Effector memory CD8-positive, alpha-beta T cell (primary cell): ENCODE data around the gene TUT1.
"Not testable (repeated sequence)": the region's sequence is repeated elsewhere in the genome, so short reads cannot be mapped to it uniquely, and the experiment has no call there.

Experiments used
- ATAC-seq: fragments of 150-1000 bp; cut with Tn5 transposase; replicated peaks from 2 replicates; pipeline ENCODE4 v1.10.0; 2021; ENCODE audit warnings: mild to moderate bottlenecking, moderate library complexity
- DNase-seq, 3 experiments: peaks; one replicate each; pipeline ENCODE4 v3.0.0; 2021
- H3K27ac Mint-ChIP-seq, 2 donors: one replicate each; pipeline ENCODE4 v1.8.0; 2022; ENCODE audit warnings: mild to moderate bottlenecking in 2 of 2, mixed read lengths in 2 of 2, moderate library complexity in 2 of 2
- H3K27me3 Mint-ChIP-seq, 2 donors: one replicate each; pipeline ENCODE4 v1.8.0; 2022; ENCODE audit warnings: mixed read lengths in 2 of 2
- H3K36me3 Mint-ChIP-seq: one replicate; pipeline ENCODE4 v1.8.0; 2022; ENCODE audit warnings: mild to moderate bottlenecking, moderate library complexity, mixed read lengths; ENCODE audit not compliant: insufficient read depth
- H3K4me1 Mint-ChIP-seq, 2 donors: one replicate each; pipeline ENCODE4 v1.8.0; 2022; ENCODE audit warnings: low read depth in 2 of 2, mixed read lengths in 2 of 2
- H3K4me3 Mint-ChIP-seq, 2 donors: one replicate each; pipeline ENCODE4 v1.8.0; 2022; ENCODE audit warnings: mild to moderate bottlenecking in 2 of 2, mixed read lengths in 2 of 2, moderate library complexity in 2 of 2
- H3K9me3 Mint-ChIP-seq, 2 donors: one replicate each; pipeline ENCODE4 v1.8.0; 2022; ENCODE audit warnings: mixed read lengths in 2 of 2

The TUT1 gene

DNA sequence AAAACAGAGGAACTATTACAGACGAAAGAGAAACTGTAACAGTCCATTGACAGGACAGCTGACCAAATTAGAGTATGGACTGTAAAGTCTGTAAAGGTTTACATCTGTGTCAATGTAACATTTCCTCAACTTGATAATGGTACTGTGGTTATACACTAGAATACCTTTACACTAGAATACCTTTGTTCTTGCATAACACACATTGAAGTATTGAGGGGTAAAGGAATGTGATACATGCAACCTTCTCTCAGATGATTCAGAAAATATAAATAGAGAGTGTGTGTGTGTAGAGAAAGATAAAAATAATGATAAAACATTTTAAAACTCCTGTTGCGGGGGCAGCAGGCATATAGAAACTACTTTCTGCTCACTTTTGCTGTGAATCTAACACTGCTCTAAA is 12.1 kb downstream of the TUT1 start:
- ATAC-seq (no peak), DNase-seq (no peak)
- Mint-ChIP-seq H3K27ac (no peak overlapping the region), H3K9me3 (no peaks in the 10 kb centered on the region), H3K4me3 (no peak overlapping the region), H3K36me3 (peaks cover 38% of the 10 kb centered on the region), H3K27me3 (no peaks in the 10 kb centered on the region), H3K4me1 (peaks cover 13 to 16% of the 10 kb centered on the region in 2 donors)

DNA sequence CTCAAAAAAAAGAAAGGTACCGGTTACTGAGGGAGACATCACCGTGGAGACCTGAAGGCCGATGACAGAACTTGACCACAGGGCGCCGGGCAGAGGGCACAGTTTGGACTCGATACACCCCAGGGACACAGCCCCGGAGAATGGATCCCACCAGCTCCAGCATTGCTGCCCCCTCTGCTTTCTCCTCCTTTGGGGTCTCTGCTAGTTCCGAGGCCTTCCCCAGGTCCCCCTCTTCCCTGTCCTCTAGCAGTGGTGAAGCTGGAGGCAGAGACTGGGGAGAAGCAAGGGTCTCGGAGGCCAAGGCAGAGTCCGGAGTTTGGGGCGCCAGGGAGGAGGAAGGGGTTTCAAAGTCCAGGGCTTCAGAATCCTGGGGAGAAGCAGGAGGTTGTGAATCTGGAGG is 12.8 kb downstream of the TUT1 start:
- H3K36me3 Mint-ChIP-seq, result peaks cover 43% of the 10 kb centered on the region
- H3K27me3 Mint-ChIP-seq, result no peaks in the 10 kb centered on the region
- H3K4me1 Mint-ChIP-seq, result peaks cover 17 to 18% of the 10 kb centered on the region in 2 donors
- ATAC-seq, result no peak
- H3K9me3 Mint-ChIP-seq, result no peaks in the 10 kb centered on the region
- H3K27ac Mint-ChIP-seq, result no peak overlapping the region
- no peak overlapping the region for H3K4me3 Mint-ChIP-seq
- no peak for DNase-seq

GRCh38 chr11:62577046-62577714 is 14.1 kb downstream of the TUT1 start:
- Mint-ChIP-seq H3K36me3 (peaks cover 57% of the 10 kb centered on the region), H3K4me1 (peaks cover 31 to 32% of the 10 kb centered on the region in 2 donors), H3K27me3 (no peaks in the 10 kb centered on the region), H3K9me3 (no peaks in the 10 kb centered on the region), H3K4me3 (no peak overlapping the region), H3K27ac (no peak overlapping the region)
- DNase-seq (no peak), ATAC-seq (no peak)

DNA sequence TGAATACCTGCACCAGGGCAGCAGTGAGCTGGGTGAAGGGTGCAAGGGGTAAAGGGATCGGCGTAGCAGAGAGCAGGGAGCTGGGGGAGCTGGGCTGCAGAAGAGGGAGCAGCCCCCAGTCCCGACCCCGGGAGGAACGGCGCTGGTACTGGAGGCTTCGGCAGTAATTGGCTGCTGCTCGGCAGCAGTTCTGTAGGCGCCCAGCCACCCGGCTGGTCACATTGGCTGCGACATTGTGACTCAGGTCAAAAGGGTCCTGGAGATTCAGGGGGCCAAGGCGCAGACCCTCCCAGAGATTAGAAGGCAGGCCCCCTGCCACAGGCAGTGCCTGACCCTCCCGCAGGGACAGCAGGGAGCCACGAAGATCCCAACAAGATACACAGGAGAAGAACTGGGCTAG is 15.5 kb downstream of the TUT1 start:
- H3K27me3 Mint-ChIP-seq, result no peaks in the 10 kb centered on the region
- peaks cover 67% of the 10 kb centered on the region for H3K36me3 Mint-ChIP-seq
- H3K4me3 Mint-ChIP-seq, result peak overlapping the region; percentile 95 to 99
- no peaks in the 10 kb centered on the region for H3K9me3 Mint-ChIP-seq
- peaks cover 40 to 44% of the 10 kb centered on the region in 2 donors for H3K4me1 Mint-ChIP-seq
- no peak for ATAC-seq
- DNase-seq, result no peak
- peak overlapping the region; percentile 59 to 81 for H3K27ac Mint-ChIP-seq

DNA sequence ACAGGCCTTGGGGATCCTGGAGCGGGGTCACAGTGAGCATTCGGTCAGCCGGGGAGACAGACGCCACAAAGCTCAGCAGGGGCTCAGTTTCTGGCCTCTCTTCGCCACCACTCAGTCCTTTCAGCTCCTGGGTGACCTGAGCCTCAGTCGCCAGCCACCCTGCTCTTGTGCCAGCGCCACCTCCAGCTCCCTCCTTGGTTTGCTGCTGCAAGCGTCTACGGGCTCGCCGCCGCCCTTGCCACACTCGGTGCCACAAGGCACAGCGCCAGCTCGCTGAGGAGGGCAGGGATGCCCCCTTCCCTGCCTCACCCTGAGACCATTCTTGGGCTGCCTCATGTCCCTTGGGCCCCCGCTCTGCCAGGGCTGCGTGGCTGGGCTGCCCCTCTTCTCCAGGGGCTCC is 16.2 kb downstream of the TUT1 start:
- Mint-ChIP-seq H3K9me3 (no peaks in the 10 kb centered on the region), H3K36me3 (peaks cover 69% of the 10 kb centered on the region)

DNA sequence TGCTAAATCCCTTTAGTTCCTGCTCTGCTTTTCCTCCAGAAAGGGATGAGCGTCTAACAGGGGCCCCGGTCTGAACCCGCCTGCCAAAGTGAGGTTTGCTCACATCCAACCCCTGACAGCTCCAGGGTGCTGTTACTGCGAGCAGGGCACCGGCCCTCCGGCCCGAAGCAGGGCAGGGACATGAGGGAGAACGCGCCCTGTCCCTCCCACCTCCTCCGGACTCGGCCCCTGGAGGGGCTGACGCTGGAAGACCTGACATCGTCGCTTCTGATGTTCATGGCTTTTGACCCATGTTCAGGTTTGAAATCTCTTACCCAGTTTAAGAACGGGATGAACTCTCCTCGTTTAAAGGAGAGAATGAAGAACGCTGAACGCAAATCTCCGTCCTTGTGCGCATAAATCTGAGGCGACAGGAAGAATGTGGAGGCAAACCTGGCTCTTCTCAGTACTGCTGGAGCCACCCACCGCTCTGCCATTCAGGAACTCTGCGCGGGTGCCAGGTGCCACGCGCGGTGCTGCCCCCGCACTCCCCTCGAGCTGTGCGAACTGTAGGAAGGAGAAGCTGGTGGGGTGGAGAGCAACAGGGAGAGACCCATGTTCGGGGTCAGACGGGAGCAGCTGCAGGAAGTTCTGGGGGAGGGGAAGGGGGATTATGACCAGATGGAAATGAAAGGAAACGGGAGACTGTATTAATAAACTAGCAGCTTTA is 16.8 kb downstream of the TUT1 start:
- H3K27me3 Mint-ChIP-seq, result no peaks in the 10 kb centered on the region
- H3K4me3 Mint-ChIP-seq, result peak overlapping the region; percentile 95 to 99
- H3K9me3 Mint-ChIP-seq, result no peaks in the 10 kb centered on the region
- ATAC-seq (peak; percentile 7), DNase-seq (no peak)
- H3K27ac Mint-ChIP-seq, result peak overlapping the region; percentile 96 to 97
- H3K36me3 Mint-ChIP-seq, result peaks cover 75% of the 10 kb centered on the region
- H3K4me1 Mint-ChIP-seq, result peaks cover 45 to 48% of the 10 kb centered on the region in 2 donors

More for the DNA sequence above, 16.2 kb downstream of the TUT1 start:
- ATAC-seq (no peak), DNase-seq (no peak)
- Mint-ChIP-seq H3K4me3 (peak overlapping the region; percentile 95 to 99), H3K4me1 (peaks cover 43 to 46% of the 10 kb centered on the region in 2 donors), H3K27ac (peak overlapping the region; percentile 96 to 97), H3K27me3 (no peaks in the 10 kb centered on the region)

DNA sequence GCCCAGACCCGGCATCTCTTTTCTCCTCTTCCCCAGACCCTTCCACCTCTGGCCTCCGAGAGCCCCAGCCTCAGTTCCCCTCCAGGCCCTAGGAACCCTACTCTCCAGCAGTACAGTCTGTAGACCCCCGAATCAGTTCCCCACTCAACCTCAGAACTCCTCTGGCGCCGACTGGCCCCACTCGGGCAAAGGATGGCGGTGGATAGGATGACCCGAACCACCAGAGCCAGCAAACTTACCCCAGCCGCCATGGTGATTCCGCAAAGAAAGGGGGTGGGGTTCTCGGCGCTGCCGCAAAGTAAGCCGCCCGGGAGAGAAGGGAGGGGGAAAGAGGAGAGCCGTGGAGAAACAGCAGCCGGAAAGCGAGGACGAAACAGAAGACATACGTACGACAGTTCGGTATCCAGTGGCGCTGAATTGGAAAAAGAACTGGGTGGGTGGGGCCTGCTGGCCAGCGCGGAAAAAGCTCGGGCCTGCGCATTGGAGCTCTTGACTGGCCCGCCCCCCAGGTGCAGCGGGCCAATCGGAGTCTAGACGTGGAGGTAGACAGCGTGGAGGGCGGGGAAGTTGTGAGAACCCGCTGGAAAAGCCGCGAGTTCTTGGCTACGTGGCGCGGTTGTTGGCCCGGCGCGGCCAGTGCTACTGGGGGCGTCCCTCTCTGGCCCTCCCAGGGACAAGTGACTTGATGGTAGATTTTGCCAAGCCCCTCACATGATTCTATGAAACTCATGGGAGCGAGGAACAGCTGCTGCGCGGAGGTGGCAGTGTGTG is 17.5 kb downstream of the TUT1 start, which contains the start of gene EEF1G:
Gene EEF1G, minus strand, starts transcription at position 300 of the 771 bp plus-strand sequence. Its CDS starts 49 bp downstream, at position 251.
- ATAC-seq (peak; percentile 91), DNase-seq (peak; percentile 96 to 97 (median 97))
- peak within 1 kb of the TSS; percentile 95 to 99 for H3K4me3 Mint-ChIP-seq
- peaks cover 45 to 48% of the 10 kb centered on the region in 2 donors for H3K4me1 Mint-ChIP-seq
- H3K27me3 Mint-ChIP-seq, result no peaks in the 10 kb centered on the region
- H3K9me3 Mint-ChIP-seq, result no peaks in the 10 kb centered on the region
- peak within 1 kb of the TSS; percentile 96 to 97 for H3K27ac Mint-ChIP-seq
- peaks cover 82% of the 10 kb centered on the region for H3K36me3 Mint-ChIP-seq

DNA sequence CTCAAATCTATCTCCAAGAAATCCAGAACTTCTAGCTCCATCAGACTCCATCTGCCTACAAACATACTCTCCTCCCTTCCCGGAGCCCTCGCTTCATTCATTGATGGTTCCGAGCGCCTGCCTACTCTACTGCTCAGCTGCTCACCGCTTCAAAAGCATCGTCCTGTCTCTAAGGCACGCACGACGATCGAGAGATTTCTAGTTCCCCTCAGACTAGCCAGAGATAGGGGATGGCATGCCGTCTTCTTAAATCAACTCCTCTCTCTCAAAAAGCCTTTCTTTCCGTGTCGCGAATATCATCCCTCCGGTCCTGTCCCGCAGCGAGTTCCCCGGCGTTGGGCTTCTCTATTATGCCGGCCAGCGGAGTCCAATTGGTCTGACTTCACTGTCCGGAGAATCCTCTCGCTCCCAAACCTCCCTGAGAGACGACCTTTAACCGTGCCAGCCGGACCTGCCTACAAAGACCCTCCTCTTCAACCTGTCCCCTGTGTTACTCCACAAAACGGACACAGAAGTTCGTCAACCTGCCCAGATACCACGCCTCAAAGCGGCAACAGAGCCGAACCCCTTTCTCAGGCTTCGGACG is 18.2 kb downstream of the TUT1 start:
- Mint-ChIP-seq H3K9me3 (no peaks in the 10 kb centered on the region), H3K4me1 (peaks cover 45 to 48% of the 10 kb centered on the region in 2 donors), H3K27ac (peak overlapping the region; percentile 96 to 97), H3K4me3 (peak overlapping the region; percentile 95 to 99), H3K36me3 (peaks cover 82% of the 10 kb centered on the region), H3K27me3 (no peaks in the 10 kb centered on the region)
- DNase-seq, result peak in 1 of 3 experiments; percentile 29
- peak; percentile 11 for ATAC-seq

DNA sequence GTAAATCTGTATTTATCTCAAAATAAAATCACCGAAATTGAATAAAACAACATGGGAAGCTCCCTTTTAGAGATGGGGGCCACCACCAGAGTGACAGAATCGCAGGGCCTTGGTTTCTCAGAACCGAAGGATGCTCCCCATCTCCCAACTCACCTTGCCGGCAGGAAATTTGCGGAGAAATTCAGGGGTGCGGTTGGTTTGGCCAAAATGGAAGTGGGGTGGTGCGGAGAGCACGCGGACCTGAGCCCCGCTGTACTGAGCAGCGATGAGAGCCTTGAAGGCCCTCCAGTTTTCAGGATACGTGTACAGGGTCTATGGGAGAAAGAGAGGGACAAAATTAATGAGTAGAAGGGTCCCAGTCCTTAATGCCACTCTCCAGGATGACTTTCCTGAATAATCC is 18.9 kb downstream of the TUT1 start:
- peaks cover 45 to 49% of the 10 kb centered on the region in 2 donors for H3K4me1 Mint-ChIP-seq
- H3K27me3 Mint-ChIP-seq, result no peaks in the 10 kb centered on the region
- DNase-seq (no peak), ATAC-seq (no peak)
- H3K27ac Mint-ChIP-seq, result peak overlapping the region; percentile 96 to 97
- peaks cover 82% of the 10 kb centered on the region for H3K36me3 Mint-ChIP-seq
- H3K9me3 Mint-ChIP-seq, result no peaks in the 10 kb centered on the region
- peak overlapping the region; percentile 95 to 99 for H3K4me3 Mint-ChIP-seq

GRCh38 chr11:62571493-62571892 is 19.8 kb downstream of the TUT1 start:
- peak overlapping the region; percentile 73 to 96 for H3K27ac Mint-ChIP-seq
- H3K36me3 Mint-ChIP-seq, result peaks cover 86% of the 10 kb centered on the region
- ATAC-seq, H3K9me3 Mint-ChIP-seq, H3K27me3 Mint-ChIP-seq, DNase-seq: not testable (repeated sequence)
- peak overlapping the region; percentile 31 to 95 for H3K4me3 Mint-ChIP-seq
- H3K4me1 Mint-ChIP-seq, result peaks cover 50 to 56% of the 10 kb centered on the region in 2 donors

DNA sequence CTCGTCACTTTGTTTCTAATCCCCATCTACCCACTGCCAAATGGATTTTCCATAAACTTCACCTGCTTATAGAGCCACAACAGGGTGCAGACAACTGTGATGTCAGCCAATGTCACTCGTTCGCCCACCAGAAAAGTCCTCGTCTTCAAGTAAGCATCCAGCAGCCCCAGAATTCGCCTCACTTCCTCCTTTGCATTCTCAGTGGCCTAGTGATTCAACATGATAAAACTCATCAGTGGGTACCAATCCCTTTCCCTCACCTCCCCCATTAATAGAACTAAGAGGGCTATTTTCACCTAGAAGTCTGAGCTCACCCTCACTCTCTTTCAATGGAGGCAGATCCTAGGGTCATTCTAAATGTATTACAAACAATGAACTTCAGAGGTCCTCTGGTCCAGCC is 20.4 kb downstream of the TUT1 start:
- H3K27me3 Mint-ChIP-seq, H3K9me3 Mint-ChIP-seq, ATAC-seq, DNase-seq: not testable (repeated sequence)
- Mint-ChIP-seq H3K4me3 (peak overlapping the region in 1 of 2 donors; percentile 31), H3K36me3 (peaks cover 92% of the 10 kb centered on the region), H3K4me1 (peaks cover 54 to 56% of the 10 kb centered on the region in 2 donors), H3K27ac (peak overlapping the region; percentile 73 to 96)

- Mint-ChIP-seq H3K27ac (no peak overlapping the region), H3K27me3 (no peaks in the 10 kb centered on the region), H3K4me1 (peaks cover 47% of the 10 kb centered on the region in 2 donors), H3K4me3 (no peak overlapping the region), H3K36me3 (peaks cover 98% of the 10 kb centered on the region), H3K9me3 (no peaks in the 10 kb centered on the region)
- no peak for ATAC-seq
- DNase-seq, result no peak
Measured at GRCh38 chr11:62569611-62570010, 21.7 kb downstream of the TUT1 start.
